ENCODE results near the gene CAP2.

CAP2 gene

GRCh38 chr6:17505062-17505476 is 111.7 kb downstream of the CAP2 start:
- H3K27ac ChIP-seq (ENCODE audit: low read length), result no peak overlapping the region
- H3K4me1 ChIP-seq (ENCODE audit: control insufficient read depth in 1 of 2, insufficient read depth in 2 of 2, low read length in 2 of 2), result peaks cover 0 to 7% of the 10 kb centered on the region in 2 donors

DNA sequence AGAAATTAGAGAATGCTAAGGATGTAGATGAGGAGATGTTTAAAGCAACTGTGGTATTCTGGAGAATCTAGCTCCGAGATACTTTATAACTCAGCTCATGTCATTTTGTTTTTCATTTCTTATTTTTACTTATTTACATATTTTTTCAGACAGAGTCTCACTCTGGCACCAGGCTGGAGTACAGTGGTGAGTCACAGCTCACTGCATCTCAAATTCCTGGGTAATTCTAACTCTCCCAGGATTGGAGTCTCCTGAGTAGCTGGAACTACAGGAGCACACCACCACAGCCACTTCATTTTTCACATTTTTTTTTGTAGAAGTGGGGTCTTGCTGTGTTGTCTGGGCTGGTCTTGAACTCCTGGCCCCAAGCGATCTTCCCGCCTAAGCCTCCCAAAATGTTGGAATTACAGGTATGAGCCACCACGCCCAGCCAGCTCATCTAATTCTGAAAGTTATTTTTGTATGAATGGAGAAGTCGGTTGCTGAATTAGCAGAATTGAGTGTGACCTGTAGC is 112.4 kb downstream of the CAP2 start:
- H3K27ac ChIP-seq (ENCODE audit: low read length), result no peak overlapping the region

More at GRCh38 chr6:17505062-17505476, 111.7 kb downstream of the CAP2 start:
- Histone ChIP-seq H3K4me3 (ENCODE audit: low read depth in 1 of 2, low read length in 2 of 2) (no peak overlapping the region), H3K27me3 (ENCODE audit: low read depth, low read length) (no peaks in the 10 kb centered on the region), H3K9me3 (ENCODE audit: control insufficient read depth in 1 of 2, low read length in 2 of 2) (no peaks in the 10 kb centered on the region), H3K36me3 (ENCODE audit: control insufficient read depth in 1 of 2, insufficient read depth in 2 of 2, low read length in 2 of 2) (peaks cover 0 to 11% of the 10 kb centered on the region in 2 donors)

DNA sequence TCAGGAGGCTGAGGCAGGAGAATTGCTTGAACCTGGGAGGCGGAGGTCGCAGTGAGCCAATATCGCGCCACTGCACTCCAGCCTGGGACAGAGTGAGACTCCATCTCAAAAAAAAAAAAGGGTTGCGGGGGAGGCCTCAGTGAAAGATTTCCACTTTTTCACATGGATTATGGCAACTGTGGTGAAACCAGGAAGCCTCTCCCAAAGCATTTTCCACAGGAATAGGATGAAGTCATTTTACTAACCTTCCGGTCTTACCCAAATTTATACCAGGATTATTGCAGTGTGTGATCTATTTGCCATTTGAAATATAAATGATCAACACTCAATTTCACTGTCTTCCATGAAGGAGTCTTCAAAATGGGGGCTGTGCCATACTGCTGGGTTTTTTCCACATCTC is 113.1 kb downstream of the CAP2 start:
- no peaks in the 10 kb centered on the region for H3K27me3 ChIP-seq (ENCODE audit: low read depth, low read length)
- H3K36me3 ChIP-seq (ENCODE audit: control insufficient read depth in 1 of 2, insufficient read depth in 2 of 2, low read length in 2 of 2), result peaks cover 0 to 18% of the 10 kb centered on the region in 2 donors
- H3K27ac ChIP-seq (ENCODE audit: low read length), result no peak overlapping the region
- no peak overlapping the region for H3K4me3 ChIP-seq (ENCODE audit: low read depth in 1 of 2, low read length in 2 of 2)
- peaks cover 0 to 7% of the 10 kb centered on the region in 2 donors for H3K4me1 ChIP-seq (ENCODE audit: control insufficient read depth in 1 of 2, insufficient read depth in 2 of 2, low read length in 2 of 2)
- no peaks in the 10 kb centered on the region for H3K9me3 ChIP-seq (ENCODE audit: control insufficient read depth in 1 of 2, low read length in 2 of 2)

More for the DNA sequence above, 112.4 kb downstream of the CAP2 start:
- H3K4me3 ChIP-seq (ENCODE audit: low read depth in 1 of 2, low read length in 2 of 2), result no peak overlapping the region
- no peaks in the 10 kb centered on the region for H3K9me3 ChIP-seq (ENCODE audit: control insufficient read depth in 1 of 2, low read length in 2 of 2)
- H3K27me3 ChIP-seq (ENCODE audit: low read depth, low read length), result no peaks in the 10 kb centered on the region
- H3K36me3 ChIP-seq (ENCODE audit: control insufficient read depth in 1 of 2, insufficient read depth in 2 of 2, low read length in 2 of 2), result peaks cover 0 to 11% of the 10 kb centered on the region in 2 donors
- peaks cover 0 to 7% of the 10 kb centered on the region in 2 donors for H3K4me1 ChIP-seq (ENCODE audit: control insufficient read depth in 1 of 2, insufficient read depth in 2 of 2, low read length in 2 of 2)

- H3K4me3 ChIP-seq (ENCODE audit: low read depth in 1 of 2, low read length in 2 of 2), result no peak overlapping the region
- no peaks in the 10 kb centered on the region for H3K9me3 ChIP-seq (ENCODE audit: control insufficient read depth in 1 of 2, low read length in 2 of 2)
- H3K4me1 ChIP-seq (ENCODE audit: control insufficient read depth in 1 of 2, insufficient read depth in 2 of 2, low read length in 2 of 2), result peaks cover 0 to 7% of the 10 kb centered on the region in 2 donors
- H3K36me3 ChIP-seq (ENCODE audit: control insufficient read depth in 1 of 2, insufficient read depth in 2 of 2, low read length in 2 of 2), result peaks cover 0 to 21% of the 10 kb centered on the region in 2 donors
- H3K27ac ChIP-seq (ENCODE audit: low read length), result no peak overlapping the region
- H3K27me3 ChIP-seq (ENCODE audit: low read depth, low read length), result no peaks in the 10 kb centered on the region
Measured at GRCh38 chr6:17506962-17507361, 113.6 kb downstream of the CAP2 start.

DNA sequence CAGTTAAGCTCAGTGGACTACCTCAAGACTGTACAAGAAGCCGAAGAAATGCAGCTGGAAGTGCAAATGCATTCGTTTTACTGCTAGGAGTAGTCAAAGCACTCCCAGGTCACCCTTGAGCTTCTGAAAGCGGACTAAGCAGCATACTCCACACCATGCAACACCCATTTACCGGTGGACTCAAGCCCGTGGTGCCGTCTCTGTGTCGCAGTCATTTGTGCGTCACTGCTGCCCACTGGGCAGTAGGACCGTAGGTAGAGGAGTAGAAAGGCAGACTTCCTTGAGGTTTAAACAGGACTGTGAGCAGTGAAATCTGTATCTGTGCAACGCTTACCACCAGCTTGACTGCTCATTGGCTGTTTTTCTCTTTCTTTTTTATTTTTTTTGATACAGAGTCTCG is 117.7 kb downstream of the CAP2 start:
- Histone ChIP-seq H3K9me3 (ENCODE audit: control insufficient read depth in 1 of 2, low read length in 2 of 2) (no peaks in the 10 kb centered on the region), H3K4me1 (ENCODE audit: control insufficient read depth in 1 of 2, insufficient read depth in 2 of 2, low read length in 2 of 2) (no peaks in the 10 kb centered on the region), H3K4me3 (ENCODE audit: low read depth in 1 of 2, low read length in 2 of 2) (no peak overlapping the region), H3K27me3 (ENCODE audit: low read depth, low read length) (no peaks in the 10 kb centered on the region), H3K36me3 (ENCODE audit: control insufficient read depth in 1 of 2, insufficient read depth in 2 of 2, low read length in 2 of 2) (peaks cover 0 to 32% of the 10 kb centered on the region in 2 donors), H3K27ac (ENCODE audit: low read length) (no peak overlapping the region)

- Histone ChIP-seq H3K27me3 (ENCODE audit: low read depth, low read length) (no peaks in the 10 kb centered on the region), H3K36me3 (ENCODE audit: control insufficient read depth in 1 of 2, insufficient read depth in 2 of 2, low read length in 2 of 2) (peaks cover 0 to 32% of the 10 kb centered on the region in 2 donors), H3K27ac (ENCODE audit: low read length) (no peak overlapping the region), H3K4me3 (ENCODE audit: low read depth in 1 of 2, low read length in 2 of 2) (no peak overlapping the region), H3K9me3 (ENCODE audit: control insufficient read depth in 1 of 2, low read length in 2 of 2) (no peaks in the 10 kb centered on the region), H3K4me1 (ENCODE audit: control insufficient read depth in 1 of 2, insufficient read depth in 2 of 2, low read length in 2 of 2) (no peaks in the 10 kb centered on the region)
Measured at GRCh38 chr6:17511580-17511979, 118.2 kb downstream of the CAP2 start.

DNA sequence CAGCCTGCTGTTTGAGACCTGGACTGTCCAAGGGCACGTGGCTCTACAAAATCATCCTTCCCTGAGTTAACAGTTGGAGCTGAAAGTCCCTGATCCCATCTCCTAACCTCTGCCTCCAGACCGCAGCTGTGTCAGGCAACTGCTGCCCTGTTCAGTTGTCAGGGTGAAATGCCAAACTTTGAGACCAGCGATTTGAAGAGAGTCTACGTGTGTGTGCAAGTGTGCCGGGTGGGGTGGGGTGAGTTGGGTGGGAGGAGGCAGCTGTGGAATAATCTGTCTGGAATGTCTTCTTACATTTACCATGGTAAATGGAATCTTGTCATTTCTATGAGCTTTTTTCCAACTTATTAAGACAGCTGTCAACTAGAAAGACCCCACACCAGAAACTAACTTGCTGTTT is 125.7 kb downstream of the CAP2 start:
- H3K27me3 ChIP-seq (ENCODE audit: low read depth, low read length), result no peaks in the 10 kb centered on the region
- H3K27ac ChIP-seq (ENCODE audit: low read length), result no peak overlapping the region
- peaks cover 0 to 3% of the 10 kb centered on the region in 2 donors for H3K4me1 ChIP-seq (ENCODE audit: control insufficient read depth in 1 of 2, insufficient read depth in 2 of 2, low read length in 2 of 2)
- no peaks in the 10 kb centered on the region for H3K9me3 ChIP-seq (ENCODE audit: control insufficient read depth in 1 of 2, low read length in 2 of 2)
- H3K4me3 ChIP-seq (ENCODE audit: low read depth in 1 of 2, low read length in 2 of 2), result no peak overlapping the region
- H3K36me3 ChIP-seq (ENCODE audit: control insufficient read depth in 1 of 2, insufficient read depth in 2 of 2, low read length in 2 of 2), result peaks cover 0 to 11% of the 10 kb centered on the region in 2 donors

GRCh38 chr6:17525637-17526036 is 132.2 kb downstream of the CAP2 start:
- no peak overlapping the region for H3K27ac ChIP-seq (ENCODE audit: low read length)
- no peaks in the 10 kb centered on the region for H3K4me1 ChIP-seq (ENCODE audit: control insufficient read depth in 1 of 2, insufficient read depth in 2 of 2, low read length in 2 of 2)
- H3K27me3 ChIP-seq (ENCODE audit: low read depth, low read length), result no peaks in the 10 kb centered on the region
- H3K4me3 ChIP-seq (ENCODE audit: low read depth in 1 of 2, low read length in 2 of 2), result no peak overlapping the region
- no peaks in the 10 kb centered on the region for H3K36me3 ChIP-seq (ENCODE audit: control insufficient read depth in 1 of 2, insufficient read depth in 2 of 2, low read length in 2 of 2)
- no peaks in the 10 kb centered on the region for H3K9me3 ChIP-seq (ENCODE audit: control insufficient read depth in 1 of 2, low read length in 2 of 2)

DNA sequence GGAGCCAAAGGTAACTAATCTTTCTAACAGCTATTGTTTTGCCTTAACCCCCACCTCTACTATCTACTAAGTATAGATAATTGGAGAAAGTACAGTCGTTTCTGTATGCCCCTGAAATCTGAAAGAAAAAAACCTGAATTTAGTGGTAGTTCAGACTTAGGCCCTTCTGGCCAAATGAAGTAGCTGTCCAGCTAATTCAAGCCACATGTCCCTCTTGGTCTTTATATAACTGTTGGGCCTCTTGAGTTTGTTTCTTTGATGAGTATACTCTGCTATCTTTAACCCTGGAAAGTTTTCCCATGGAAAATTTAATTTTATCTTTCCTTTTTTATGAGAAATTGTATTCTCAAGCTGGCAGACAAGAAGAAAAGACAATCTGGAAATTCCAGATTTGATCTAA is 133.7 kb downstream of the CAP2 start:
- no peak overlapping the region for H3K4me3 ChIP-seq (ENCODE audit: low read depth in 1 of 2, low read length in 2 of 2)
- H3K9me3 ChIP-seq (ENCODE audit: control insufficient read depth in 1 of 2, low read length in 2 of 2), result no peaks in the 10 kb centered on the region
- peaks cover 0 to 3% of the 10 kb centered on the region in 2 donors for H3K36me3 ChIP-seq (ENCODE audit: control insufficient read depth in 1 of 2, insufficient read depth in 2 of 2, low read length in 2 of 2)
- no peak overlapping the region for H3K27ac ChIP-seq (ENCODE audit: low read length)
- H3K27me3 ChIP-seq (ENCODE audit: low read depth, low read length), result no peaks in the 10 kb centered on the region
- H3K4me1 ChIP-seq (ENCODE audit: control insufficient read depth in 1 of 2, insufficient read depth in 2 of 2, low read length in 2 of 2), result no peaks in the 10 kb centered on the region

GRCh38 chr6:17530321-17530835 is 137.0 kb downstream of the CAP2 start:
- H3K27ac ChIP-seq (ENCODE audit: low read length), result no peak overlapping the region
- no peaks in the 10 kb centered on the region for H3K4me1 ChIP-seq (ENCODE audit: control insufficient read depth in 1 of 2, insufficient read depth in 2 of 2, low read length in 2 of 2)
- H3K36me3 ChIP-seq (ENCODE audit: control insufficient read depth in 1 of 2, insufficient read depth in 2 of 2, low read length in 2 of 2), result peaks cover 3 to 9% of the 10 kb centered on the region in 2 donors
- H3K9me3 ChIP-seq (ENCODE audit: control insufficient read depth in 1 of 2, low read length in 2 of 2), result no peaks in the 10 kb centered on the region
- no peak overlapping the region for H3K4me3 ChIP-seq (ENCODE audit: low read depth in 1 of 2, low read length in 2 of 2)
- H3K27me3 ChIP-seq (ENCODE audit: low read depth, low read length), result no peaks in the 10 kb centered on the region

GRCh38 chr6:17536586-17536985 is 143.2 kb downstream of the CAP2 start:
- H3K36me3 ChIP-seq (ENCODE audit: control insufficient read depth in 1 of 2, insufficient read depth in 2 of 2, low read length in 2 of 2), result peaks cover 2 to 28% of the 10 kb centered on the region in 2 donors
- no peaks in the 10 kb centered on the region for H3K9me3 ChIP-seq (ENCODE audit: control insufficient read depth in 1 of 2, low read length in 2 of 2)
- no peak overlapping the region for H3K27ac ChIP-seq (ENCODE audit: low read length)
- no peaks in the 10 kb centered on the region for H3K4me1 ChIP-seq (ENCODE audit: control insufficient read depth in 1 of 2, insufficient read depth in 2 of 2, low read length in 2 of 2)
- H3K27me3 ChIP-seq (ENCODE audit: low read depth, low read length), result no peaks in the 10 kb centered on the region
- H3K4me3 ChIP-seq (ENCODE audit: low read depth in 1 of 2, low read length in 2 of 2), result no peak overlapping the region

GRCh38 chr6:17542243-17542642 is 148.8 kb downstream of the CAP2 start:
- Histone ChIP-seq H3K27ac (ENCODE audit: low read length) (no peak overlapping the region), H3K4me1 (ENCODE audit: control insufficient read depth in 1 of 2, insufficient read depth in 2 of 2, low read length in 2 of 2) (no peaks in the 10 kb centered on the region), H3K27me3 (ENCODE audit: low read depth, low read length) (no peaks in the 10 kb centered on the region), H3K4me3 (ENCODE audit: low read depth in 1 of 2, low read length in 2 of 2) (no peak overlapping the region), H3K9me3 (ENCODE audit: control insufficient read depth in 1 of 2, low read length in 2 of 2) (no peaks in the 10 kb centered on the region), H3K36me3 (ENCODE audit: control insufficient read depth in 1 of 2, insufficient read depth in 2 of 2, low read length in 2 of 2) (peaks cover 7 to 44% of the 10 kb centered on the region in 2 donors)

Data from muscle layer of duodenum (tissue), 2 donors.